NCI-H1105 treated with DMSO at 0.1 percent for 48 hours (cell line): Measurements from ENCODE around the gene AP3S1.
"Not testable (repeated sequence)": the region's sequence is repeated elsewhere in the genome, so short reads cannot be mapped to it uniquely, and the experiment has no call there.

Experiments used
- DNase-seq: peaks from one replicate; lab custom pipeline; 2025; lab: John Stamatoyannopoulos, UW

The AP3S1 gene

GRCh38 chr5:115873392-115873791 is 31.7 kb downstream of the AP3S1 start:
- peak; percentile 24 for DNase-seq

DNA sequence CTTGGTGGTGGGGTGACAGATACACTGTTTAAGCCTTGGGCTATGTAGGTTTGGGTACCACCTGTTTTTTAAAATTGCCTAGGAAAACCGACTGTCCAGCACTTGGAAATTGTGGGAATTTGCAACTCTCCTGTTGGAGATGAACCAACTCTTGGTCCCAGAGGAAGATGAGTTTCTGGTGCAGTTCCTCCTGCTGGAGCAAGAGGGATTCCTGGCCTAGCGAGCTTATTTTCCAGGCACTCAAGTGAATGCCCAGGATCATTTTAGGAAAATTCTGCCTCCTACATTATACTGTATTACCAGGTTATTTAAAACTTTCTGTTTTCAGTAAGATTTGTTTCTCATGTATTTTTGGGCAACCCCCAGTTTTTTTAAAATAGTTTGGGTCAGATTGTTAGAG is 33.7 kb downstream of the AP3S1 start:
- no peak for DNase-seq

- not testable (repeated sequence) for DNase-seq
Measured at GRCh38 chr5:115877342-115877741, 35.6 kb downstream of the AP3S1 start.

DNA sequence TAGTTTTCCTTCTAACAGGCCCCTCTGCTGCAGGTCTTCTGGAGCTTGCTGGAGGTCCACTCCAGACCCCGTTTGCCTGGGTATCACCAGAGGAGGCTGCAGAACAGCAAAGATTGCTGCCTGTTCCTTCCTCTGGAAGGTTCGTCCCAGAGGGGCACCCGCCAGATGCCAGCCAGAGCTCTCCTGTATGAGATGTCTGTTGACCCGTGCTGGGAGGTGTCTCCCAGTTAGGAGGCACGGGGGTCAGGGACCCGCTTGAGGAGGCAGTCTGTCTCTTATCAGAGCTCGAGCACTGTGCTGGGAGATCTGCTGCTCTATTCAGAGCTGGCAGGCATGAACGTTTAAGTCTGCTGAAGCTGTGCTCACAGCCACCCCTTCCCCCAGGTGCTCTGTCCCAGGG is 40.7 kb downstream of the AP3S1 start:
- DNase-seq = not testable (repeated sequence)

DNA sequence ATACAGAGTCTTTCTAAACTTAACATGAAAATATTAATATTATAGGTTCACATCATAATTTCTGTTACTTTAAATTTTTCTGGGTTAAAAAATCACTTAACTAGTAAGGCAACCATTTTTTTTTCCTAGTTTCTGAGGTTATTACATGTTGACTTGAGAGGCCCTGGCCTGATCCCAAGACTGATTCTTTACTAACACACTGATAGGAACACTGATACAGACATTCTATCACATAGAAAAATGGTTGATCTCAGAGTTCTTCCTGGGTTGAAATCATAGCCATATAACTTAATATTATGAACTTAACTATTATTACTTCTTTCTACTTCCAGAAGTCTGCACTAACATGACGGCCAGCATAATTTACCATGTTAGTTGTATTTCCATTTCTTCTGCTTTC is 43.0 kb downstream of the AP3S1 start:
- no peak for DNase-seq

- not testable (repeated sequence) for DNase-seq
Measured at GRCh38 chr5:115885208-115885607, 43.5 kb downstream of the AP3S1 start.

- peak; percentile 7 for DNase-seq
Measured at GRCh38 chr5:115888027-115888426, 46.3 kb downstream of the AP3S1 start.

DNA sequence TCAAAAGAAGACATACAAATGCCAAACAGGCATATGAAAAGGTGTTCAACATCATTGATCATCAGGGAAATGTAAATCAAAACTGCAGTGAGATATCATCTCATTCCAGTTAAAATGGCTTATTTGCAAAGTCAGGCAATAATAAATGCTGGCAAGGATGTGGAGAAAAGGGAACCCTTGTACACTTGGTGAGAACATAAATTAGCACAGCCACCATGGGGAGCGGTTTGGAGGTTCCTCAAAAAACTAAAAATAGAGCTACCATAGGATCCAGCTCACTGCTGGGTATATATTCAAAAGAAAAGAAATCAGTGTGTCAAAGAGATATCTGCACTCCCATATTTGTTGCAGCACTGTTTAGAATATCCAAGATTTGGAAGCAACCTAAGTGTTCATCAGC is 50.3 kb downstream of the AP3S1 start:
- no peak for DNase-seq

DNA sequence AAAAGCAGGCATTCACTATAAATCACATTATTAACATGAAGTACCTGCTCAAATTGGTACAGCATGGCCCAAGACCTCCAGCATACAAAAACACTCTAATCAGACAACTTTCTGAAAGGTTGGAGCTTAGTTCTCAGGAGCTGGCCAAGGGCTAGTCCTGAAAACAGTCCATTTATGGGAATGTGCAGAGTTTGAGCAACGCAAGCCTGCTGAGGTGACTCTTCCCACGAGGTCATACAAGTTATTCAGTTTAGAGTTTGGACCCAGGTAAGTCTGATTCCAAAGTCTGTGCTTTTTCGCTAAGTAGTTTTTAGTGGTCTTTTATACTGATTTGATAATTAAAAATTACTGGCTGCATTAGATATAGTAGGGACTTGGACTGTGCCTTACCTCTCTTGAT is 52.6 kb downstream of the AP3S1 start:
- no peak for DNase-seq

GRCh38 chr5:115895821-115896220 is 54.1 kb downstream of the AP3S1 start:
- no peak for DNase-seq

DNA sequence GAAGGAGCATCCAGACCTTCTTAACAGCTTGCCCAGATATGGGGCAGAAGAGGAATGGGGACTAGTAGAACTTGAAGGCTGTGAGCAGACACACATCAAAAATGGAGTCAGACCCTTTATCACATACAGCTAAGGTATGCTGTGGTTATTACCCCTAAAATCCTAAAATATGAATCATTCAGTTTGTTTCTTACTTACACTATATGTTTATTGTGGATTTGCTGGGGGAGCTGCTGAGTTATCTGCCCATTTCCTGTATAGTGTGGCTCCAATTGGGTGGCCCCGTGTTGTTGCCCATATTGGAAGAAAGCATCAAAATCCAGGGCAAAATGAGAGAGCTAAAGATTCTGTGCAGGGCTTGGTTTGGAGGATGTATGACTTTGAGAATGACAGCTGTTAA is 56.9 kb downstream of the AP3S1 start:
- DNase-seq = no peak

DNA sequence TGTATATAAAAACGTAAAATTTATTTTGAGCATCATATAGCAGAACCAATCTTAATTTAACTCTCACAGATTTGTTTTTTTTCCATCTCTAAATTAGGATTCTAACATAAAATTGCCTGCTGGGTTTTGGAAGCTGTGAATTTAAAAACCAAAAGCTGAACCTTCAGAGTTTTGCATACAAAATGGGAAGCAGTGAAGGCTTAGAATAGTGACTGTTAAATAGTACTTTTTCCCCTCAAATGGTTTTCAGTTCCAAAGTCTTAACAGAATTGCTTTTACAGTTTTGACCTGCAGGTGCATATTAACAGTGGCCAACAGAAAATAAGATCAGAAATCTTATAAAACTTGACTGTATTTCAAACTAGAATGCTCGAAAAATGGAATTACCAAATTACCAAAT is 65.4 kb downstream of the AP3S1 start:
- no peak for DNase-seq

- not testable (repeated sequence) for DNase-seq
Measured at GRCh38 chr5:115913623-115914400, 72.1 kb downstream of the AP3S1 start.

DNA sequence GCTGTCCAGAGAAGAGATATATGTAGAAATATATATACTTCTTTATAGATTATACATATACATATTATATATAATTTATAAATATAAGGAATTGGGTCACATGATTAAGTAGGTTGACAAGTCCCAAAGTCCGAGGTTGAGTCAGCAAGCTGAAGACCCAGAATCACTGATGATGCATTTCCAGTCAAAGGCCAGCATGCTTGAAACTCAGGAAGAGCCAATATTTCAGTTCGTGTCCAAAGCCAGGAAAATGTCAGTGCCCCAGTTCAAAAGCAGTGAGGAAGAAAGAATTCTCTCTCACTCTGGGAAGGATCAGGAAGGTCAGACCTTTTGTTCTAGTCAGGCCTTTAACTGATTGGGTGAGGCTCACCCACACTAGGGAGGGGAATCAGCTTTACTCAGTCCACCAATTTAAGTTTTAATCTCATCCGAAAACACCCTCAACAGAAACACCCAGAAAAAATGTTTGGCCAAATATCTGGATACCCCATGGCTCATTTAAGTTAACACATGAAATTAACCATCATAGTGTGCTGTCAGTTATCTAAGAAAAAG is 78.5 kb downstream of the AP3S1 start:
- no peak for DNase-seq

DNA sequence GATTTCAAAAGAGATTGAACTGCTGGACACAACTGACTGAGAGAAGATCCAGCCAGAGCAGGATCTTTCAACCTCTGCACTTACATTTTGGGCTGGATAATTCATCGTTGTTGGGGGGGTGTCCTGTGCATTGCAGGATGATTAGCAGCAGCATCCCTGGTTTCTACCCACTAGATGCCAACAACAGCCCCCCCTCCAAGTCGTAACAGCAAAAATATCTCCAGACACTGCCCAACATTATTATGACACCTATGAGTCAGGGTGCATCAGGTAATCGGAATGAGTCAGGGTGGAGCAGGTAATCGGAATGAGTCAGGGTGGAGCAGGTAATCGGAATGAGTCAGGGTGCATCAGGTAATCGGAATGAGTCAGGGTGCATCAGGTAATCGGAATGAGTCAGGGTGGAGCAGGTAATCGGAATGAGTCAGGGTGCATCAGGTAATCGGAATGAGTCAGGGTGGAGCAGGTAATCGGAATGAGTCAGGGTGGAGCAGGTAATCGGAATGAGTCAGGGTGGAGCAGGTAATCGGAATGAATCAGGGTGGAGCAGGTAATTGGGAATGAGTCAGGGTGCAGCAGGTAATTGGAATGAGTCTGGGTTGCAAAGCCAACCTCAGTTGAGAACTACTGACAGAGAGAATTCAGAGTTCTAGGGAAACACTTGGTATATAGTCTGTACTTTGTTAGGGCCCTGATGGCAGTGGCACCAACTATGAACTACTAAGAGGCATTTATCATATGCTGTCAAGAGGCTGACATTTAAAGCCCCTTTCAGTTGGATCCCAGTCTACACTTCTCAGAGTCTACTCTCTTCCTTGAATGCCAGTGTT is 87.1 kb downstream of the AP3S1 start:
- not testable (repeated sequence) for DNase-seq

DNA sequence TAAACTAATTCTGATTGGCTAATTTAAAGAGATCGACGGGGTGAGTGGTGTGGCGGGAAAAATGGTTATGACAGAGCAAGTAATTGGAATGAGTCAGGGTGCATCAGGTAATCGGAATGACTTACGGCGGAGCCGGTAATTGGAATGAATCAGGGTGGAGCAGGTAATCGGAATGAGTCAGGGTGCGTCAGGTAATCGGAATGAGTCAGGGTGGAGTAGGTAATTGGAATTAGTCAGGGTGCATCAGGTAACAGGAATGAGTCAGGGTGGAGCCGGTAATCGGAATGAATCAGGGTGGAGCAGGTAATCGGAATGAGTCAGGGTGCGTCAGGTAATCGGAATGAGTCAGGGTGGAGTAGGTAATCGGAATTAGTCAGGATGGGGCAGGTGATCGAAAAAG is 88.4 kb downstream of the AP3S1 start:
- DNase-seq = not testable (repeated sequence)

DNA sequence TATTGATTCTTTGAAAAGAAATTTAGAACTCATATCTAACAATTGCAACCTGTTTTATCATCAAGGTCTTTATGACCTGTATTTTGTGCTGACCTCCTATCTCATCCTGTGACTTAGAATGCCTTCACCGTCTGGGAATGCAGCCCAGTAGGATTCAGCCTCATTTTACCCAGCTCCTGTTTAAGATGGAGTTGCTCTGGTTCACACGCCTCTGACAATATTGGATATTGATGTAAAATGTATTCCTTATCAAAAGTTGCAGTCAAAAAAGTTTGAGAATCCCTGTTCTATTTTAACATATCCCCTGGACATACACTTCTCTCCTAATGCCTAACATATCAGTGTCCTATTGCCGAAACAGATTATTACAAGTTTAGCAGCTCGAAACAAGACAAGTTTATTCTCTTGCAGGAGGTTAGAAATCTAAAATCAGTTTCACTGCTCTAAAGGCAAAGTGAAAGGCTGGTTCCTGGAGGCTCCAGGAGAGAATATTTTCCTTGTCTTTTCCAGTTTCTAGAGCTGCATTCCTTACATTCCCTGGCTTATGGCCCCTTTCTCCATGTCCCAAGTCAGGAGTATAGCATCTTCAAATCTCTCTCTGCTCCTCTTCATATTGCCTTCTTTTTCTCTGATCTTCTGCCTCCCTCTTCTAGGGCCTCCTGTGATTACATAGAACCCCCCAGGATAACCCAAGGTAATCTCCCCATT is 89.0 kb downstream of the AP3S1 start:
- no peak for DNase-seq

DNA sequence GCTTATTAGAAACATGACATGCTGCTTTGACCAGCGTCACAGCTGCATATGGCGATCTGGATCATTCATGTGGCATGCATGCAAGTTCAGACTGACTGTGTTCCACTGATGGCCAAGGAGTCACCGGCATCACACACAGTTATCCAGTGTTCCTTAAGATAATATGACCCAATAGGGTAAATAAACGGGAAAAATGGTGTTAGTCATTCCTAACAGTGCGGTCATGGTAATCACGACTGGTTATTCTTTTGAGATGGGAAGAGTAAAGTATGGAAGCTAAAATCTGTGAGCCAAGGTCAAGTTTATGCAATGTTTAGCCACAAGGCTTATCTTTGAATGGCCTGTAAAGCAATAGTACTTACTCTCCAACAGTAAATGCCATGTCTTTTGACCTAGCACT is 91.3 kb downstream of the AP3S1 start:
- DNase-seq = no peak

- no peak for DNase-seq
Measured at GRCh38 chr5:115934388-115934974, 92.7 kb downstream of the AP3S1 start.

DNA sequence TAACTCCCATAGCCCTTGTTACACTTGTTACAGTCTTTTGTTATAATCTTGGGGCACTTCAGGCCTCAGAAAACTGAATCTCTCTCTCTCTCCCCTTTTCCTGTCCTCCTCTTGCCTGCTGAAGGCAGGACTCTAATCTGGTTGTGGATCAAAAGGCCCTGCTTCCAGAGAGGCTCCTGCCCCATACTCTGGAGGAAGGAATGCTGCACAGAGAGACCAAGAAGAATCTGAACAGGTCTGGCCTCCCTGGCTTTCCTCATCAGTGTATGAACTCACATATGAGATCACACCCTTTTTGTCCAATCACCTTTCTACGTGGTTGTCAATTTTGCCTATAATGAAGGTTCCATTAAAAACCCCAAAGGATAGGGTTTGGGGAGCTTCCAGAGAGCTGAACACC is 94.3 kb downstream of the AP3S1 start:
- no peak for DNase-seq

GRCh38 chr5:115939059-115939458 is 97.3 kb downstream of the AP3S1 start:
- no peak for DNase-seq
